Activated T-helper 9 cell treated with anti-CD3 and anti-CD28 coated beads, Interleukin-2, amount 50 U/mL, for 16 hours (primary cell): Measurements from ENCODE around the gene PIK3R4.

ENCODE experiments used
- DNase-seq: peaks from one replicate; pipeline ENCODE4 v3.0.0-alpha.2; 2020; ENCODE audit warnings: low read depth

Gene PIK3R4

GRCh38 chr3:130688697-130689470 lies 57.7 kb downstream of the PIK3R4 start:
- no peak for DNase-seq

- no peak for DNase-seq
Measured at GRCh38 chr3:130688015-130688688, 58.5 kb downstream of the PIK3R4 start.

- DNase-seq = no peak
Measured at GRCh38 chr3:130687327-130687726, 59.3 kb downstream of the PIK3R4 start.

- no peak for DNase-seq
Measured at GRCh38 chr3:130686833-130687232, 59.8 kb downstream of the PIK3R4 start.

- DNase-seq = no peak
Measured at GRCh38 chr3:130682131-130682530, 64.5 kb downstream of the PIK3R4 start.

- no peak for DNase-seq
Measured at GRCh38 chr3:130679218-130679617, 67.4 kb downstream of the PIK3R4 start.

GRCh38 chr3:130677343-130677742 lies 69.3 kb downstream of the PIK3R4 start:
- no peak for DNase-seq

GRCh38 chr3:130671545-130672312 lies 74.9 kb downstream of the PIK3R4 start:
- DNase-seq = no peak

GRCh38 chr3:130669740-130670139 lies 76.9 kb downstream of the PIK3R4 start:
- DNase-seq = no peak

GRCh38 chr3:130663092-130663491 lies 83.5 kb downstream of the PIK3R4 start:
- DNase-seq = no peak

- no peak for DNase-seq
Measured at GRCh38 chr3:130662501-130662996, 84.1 kb downstream of the PIK3R4 start.

GRCh38 chr3:130661140-130661891 lies 85.3 kb downstream of the PIK3R4 start:
- no peak for DNase-seq

GRCh38 chr3:130659911-130660310 lies 86.7 kb downstream of the PIK3R4 start:
- no peak for DNase-seq

- DNase-seq = no peak
Measured at GRCh38 chr3:130658678-130659077, 88.0 kb downstream of the PIK3R4 start.

GRCh38 chr3:130656627-130657026 lies 90.0 kb downstream of the PIK3R4 start:
- DNase-seq = no peak

- no peak for DNase-seq
Measured at GRCh38 chr3:130654921-130655320, 91.7 kb downstream of the PIK3R4 start.

- DNase-seq = no peak
Measured at GRCh38 chr3:130654091-130654490, 92.5 kb downstream of the PIK3R4 start.

- no peak for DNase-seq
Measured at GRCh38 chr3:130649061-130649654, 97.5 kb downstream of the PIK3R4 start.

- no peak for DNase-seq
Measured at GRCh38 chr3:130648293-130648692, 98.3 kb downstream of the PIK3R4 start.

GRCh38 chr3:130645261-130645660 lies 101.4 kb downstream of the PIK3R4 start:
- no peak for DNase-seq

GRCh38 chr3:130644628-130645253 lies 101.9 kb downstream of the PIK3R4 start:
- no peak for DNase-seq
